K562 (cell line): ENCODE measurements around the gene LAMA5. TPM values are rescaled to one million over a fixed set of nuclear protein-coding genes. Genes with fewer than 3 reads are reported as not detected.

Experiments
- ATF1 ChIP-seq, 2 experiments: fragments of 450-650 bp in 1 of 2; IDR thresholded peaks; 2 replicates each; pipeline ENCODE4 v1.6.1; 2016; ENCODE audit warnings: missing compliant biosample characterization in 1 of 2, missing genetic modification characterization in 1 of 2
- CHCHD3 ChIP-seq: fragments of 250-450 bp; sonication (Bioruptor Pico); IDR thresholded peaks from 2 replicates; pipeline ENCODE4 v2.1.2; 2022; ENCODE audit warnings: mild to moderate bottlenecking
- CHD1 ChIP-seq: fragments of 200-600 bp; sonication (generic); IDR thresholded peaks from one replicate; pipeline ENCODE4 v1.6.1; 2012; ENCODE audit warnings: mild to moderate bottlenecking, moderate library complexity, low read length, inconsistent platforms
- ELF1 ChIP-seq: fragments of 200-800 bp; sonication (Bioruptor generic); IDR thresholded peaks from 2 replicates; pipeline ENCODE4 v1.6.1; 2016; ENCODE audit warnings: missing genetic modification characterization, missing compliant biosample characterization
- NR0B1 ChIP-seq: fragments of 450-650 bp; IDR thresholded peaks from one replicate; pipeline ENCODE4 v1.6.1; 2018; ENCODE audit warnings: mild to moderate bottlenecking, moderate library complexity; ENCODE audit not compliant: partially characterized antibody
- PATZ1 ChIP-seq: fragments of 250-450 bp; sonication (Bioruptor Pico); IDR thresholded peaks from 2 replicates; pipeline ENCODE4 v1.5.0; 2020; ENCODE audit warnings: mild to moderate bottlenecking, borderline replicate concordance
- ZBTB11 ChIP-seq, 3 experiments: fragments of 200-800 bp in 1 of 3; fragments of 250-450 bp in 1 of 3; fragments of 450-650 bp in 1 of 3; sonication (Bioruptor Pico) in 1 of 3; sonication (Bioruptor generic) in 1 of 3; formaldehyde crosslinking in 1 of 3; IDR thresholded peaks; 2 replicates each; pipeline versions ENCODE4 v1.6.1 to v1.8.0; 2016 to 2022; ENCODE audit warnings: mild to moderate bottlenecking in 2 of 3, missing genetic modification characterization in 2 of 3, missing compliant biosample characterization in 1 of 3, moderate library complexity in 1 of 3
- ZBTB2 ChIP-seq: fragments of 450-650 bp; IDR thresholded peaks from 2 replicates; pipeline ENCODE4 v1.6.1; 2016; ENCODE audit warnings: antibody characterized with exemption
- ZNF57 ChIP-seq: fragments of 450-650 bp; formaldehyde crosslinking; IDR thresholded peaks from 2 replicates; pipeline ENCODE4 v1.4.0; 2020; ENCODE audit warnings: mild to moderate bottlenecking, moderate library complexity
- ZNF764 ChIP-seq: fragments of 250-450 bp; sonication (Bioruptor Pico); IDR thresholded peaks from 2 replicates; pipeline ENCODE4 v1.4.0; 2020; ENCODE audit warnings: low read depth, mild to moderate bottlenecking, moderate library complexity
- polyA plus RNA-seq, 8 experiments: library from polyadenylated mRNA; depleted of rRNA in 4 of 8; stranded (reverse) in 5 of 8; unstranded in 3 of 8; fragments of >200 nt; fragmentation: Nextera tagmentation in 2 of 8; fragmentation: Illumina TruSeq in 1 of 8; extraction: Ambion mirVana in 2 of 8; extraction: Trizol in 1 of 8; gene quantifications; 2 replicates each; pipeline versions ENCODE4 v1.2.1 to v1.2.3, GENCODE V29; 2011 to 2014; ENCODE audit warnings: inconsistent platforms in 1 of 8, missing spikeins in 1 of 8
- total RNA-seq, 7 experiments: library from RNA; depleted of rRNA in 6 of 7; stranded (reverse); fragments of >200 nt in 6 of 7; fragmentation: Illumina TruSeq in 2 of 7; extraction: Trizol in 2 of 7; gene quantifications; 2 replicates each; pipeline versions ENCODE4 v1.2.1 to v1.2.3, GENCODE V29; 2011 to 2021; ENCODE audit warnings: low replicate concordance in 1 of 7
- TF ChIP-seq, protein P1 (sequence below): fragments of 450-650 bp; conservative IDR thresholded peaks from 2 replicates; pipeline ENCODE4 v1.6.1; 2016; ENCODE audit warnings: missing genetic modification characterization, low read depth, mild to moderate bottlenecking, control low read depth, missing compliant biosample characterization
- TF ChIP-seq, protein P2 (sequence below): fragments of 450-650 bp; IDR thresholded peaks from 2 replicates; pipeline ENCODE4 v1.6.1; 2017; ENCODE audit warnings: antibody characterized with exemption, mild to moderate bottlenecking

Gene LAMA5
- total and polyA plus RNA-seq, 9 of the 15 experiments (the other 6 are each of a cell fraction or from before 2014, with no cell fraction given), result 0.31 to 101 (median 7.8) TPM

DNA sequence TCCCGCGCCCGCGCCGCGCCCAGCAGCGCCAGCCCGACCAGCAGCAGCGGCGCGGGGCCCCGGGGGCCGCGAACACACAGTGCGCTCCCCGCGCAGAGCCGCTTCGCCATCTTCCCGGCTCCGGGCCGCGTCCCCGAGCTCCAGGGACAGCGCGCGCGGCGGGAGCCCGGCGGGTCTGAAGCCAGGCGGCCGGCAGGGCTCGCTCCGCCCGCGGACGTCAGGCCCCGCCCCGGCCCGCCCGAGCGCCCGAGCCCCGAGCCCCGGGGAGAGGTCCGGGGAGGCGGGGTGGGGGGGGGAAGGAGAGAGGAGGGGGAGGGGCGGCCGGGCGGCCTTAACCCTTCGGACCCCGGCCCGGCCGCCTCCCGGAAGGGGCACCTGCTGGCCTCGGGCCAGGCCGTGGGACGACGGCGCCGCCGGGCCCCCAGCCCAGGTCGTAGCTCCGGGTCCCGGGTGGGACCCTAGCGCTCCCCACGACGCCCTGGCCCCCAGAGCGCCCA lies at the start of gene LAMA5 (continued):
- TF ChIP-seq ZBTB11 (CRISPR knock-in tag; IDR thresholded peaks at IDR 0.05), result no peak
- TF ChIP-seq ZNF57, result no peak
- no peak for TF ChIP-seq ZNF764
- TF ChIP-seq, protein P1, sequence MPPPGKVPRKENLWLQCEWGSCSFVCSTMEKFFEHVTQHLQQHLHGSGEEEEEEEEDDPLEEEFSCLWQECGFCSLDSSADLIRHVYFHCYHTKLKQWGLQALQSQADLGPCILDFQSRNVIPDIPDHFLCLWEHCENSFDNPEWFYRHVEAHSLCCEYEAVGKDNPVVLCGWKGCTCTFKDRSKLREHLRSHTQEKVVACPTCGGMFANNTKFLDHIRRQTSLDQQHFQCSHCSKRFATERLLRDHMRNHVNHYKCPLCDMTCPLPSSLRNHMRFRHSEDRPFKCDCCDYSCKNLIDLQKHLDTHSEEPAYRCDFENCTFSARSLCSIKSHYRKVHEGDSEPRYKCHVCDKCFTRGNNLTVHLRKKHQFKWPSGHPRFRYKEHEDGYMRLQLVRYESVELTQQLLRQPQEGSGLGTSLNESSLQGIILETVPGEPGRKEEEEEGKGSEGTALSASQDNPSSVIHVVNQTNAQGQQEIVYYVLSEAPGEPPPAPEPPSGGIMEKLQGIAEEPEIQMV (tag), result no peak
- no peak for TF ChIP-seq ZBTB2
- TF ChIP-seq CHD1, result peak; percentile 20
- no peak for TF ChIP-seq PATZ1 (CRISPR knock-in tag)
- no peak for TF ChIP-seq NR0B1
- TF ChIP-seq ATF1 (CRISPR knock-in tag; IDR thresholded peaks at IDR 0.05), result no peak
- TF ChIP-seq ATF1 (tag; IDR thresholded peaks at IDR 0.05), result no peak
- peak; percentile 19; the same call in 1 of the 2 replicates for TF ChIP-seq ELF1 (tag)
- TF ChIP-seq CHCHD3, result no peak
- TF ChIP-seq, protein P2, sequence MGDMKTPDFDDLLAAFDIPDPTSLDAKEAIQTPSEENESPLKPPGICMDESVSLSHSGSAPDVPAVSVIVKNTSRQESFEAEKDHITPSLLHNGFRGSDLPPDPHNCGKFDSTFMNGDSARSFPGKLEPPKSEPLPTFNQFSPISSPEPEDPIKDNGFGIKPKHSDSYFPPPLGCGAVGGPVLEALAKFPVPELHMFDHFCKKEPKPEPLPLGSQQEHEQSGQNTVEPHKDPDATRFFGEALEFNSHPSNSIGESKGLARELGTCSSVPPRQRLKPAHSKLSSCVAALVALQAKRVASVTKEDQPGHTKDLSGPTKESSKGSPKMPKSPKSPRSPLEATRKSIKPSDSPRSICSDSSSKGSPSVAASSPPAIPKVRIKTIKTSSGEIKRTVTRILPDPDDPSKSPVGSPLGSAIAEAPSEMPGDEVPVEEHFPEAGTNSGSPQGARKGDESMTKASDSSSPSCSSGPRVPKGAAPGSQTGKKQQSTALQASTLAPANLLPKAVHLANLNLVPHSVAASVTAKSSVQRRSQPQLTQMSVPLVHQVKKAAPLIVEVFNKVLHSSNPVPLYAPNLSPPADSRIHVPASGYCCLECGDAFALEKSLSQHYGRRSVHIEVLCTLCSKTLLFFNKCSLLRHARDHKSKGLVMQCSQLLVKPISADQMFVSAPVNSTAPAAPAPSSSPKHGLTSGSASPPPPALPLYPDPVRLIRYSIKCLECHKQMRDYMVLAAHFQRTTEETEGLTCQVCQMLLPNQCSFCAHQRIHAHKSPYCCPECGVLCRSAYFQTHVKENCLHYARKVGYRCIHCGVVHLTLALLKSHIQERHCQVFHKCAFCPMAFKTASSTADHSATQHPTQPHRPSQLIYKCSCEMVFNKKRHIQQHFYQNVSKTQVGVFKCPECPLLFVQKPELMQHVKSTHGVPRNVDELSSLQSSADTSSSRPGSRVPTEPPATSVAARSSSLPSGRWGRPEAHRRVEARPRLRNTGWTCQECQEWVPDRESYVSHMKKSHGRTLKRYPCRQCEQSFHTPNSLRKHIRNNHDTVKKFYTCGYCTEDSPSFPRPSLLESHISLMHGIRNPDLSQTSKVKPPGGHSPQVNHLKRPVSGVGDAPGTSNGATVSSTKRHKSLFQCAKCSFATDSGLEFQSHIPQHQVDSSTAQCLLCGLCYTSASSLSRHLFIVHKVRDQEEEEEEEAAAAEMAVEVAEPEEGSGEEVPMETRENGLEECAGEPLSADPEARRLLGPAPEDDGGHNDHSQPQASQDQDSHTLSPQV, result 0 out of 2 replicates have a peak, but pooled peaks have one; percentile 16
